ENCODE results near the gene RERE.

Gene RERE

DNA sequence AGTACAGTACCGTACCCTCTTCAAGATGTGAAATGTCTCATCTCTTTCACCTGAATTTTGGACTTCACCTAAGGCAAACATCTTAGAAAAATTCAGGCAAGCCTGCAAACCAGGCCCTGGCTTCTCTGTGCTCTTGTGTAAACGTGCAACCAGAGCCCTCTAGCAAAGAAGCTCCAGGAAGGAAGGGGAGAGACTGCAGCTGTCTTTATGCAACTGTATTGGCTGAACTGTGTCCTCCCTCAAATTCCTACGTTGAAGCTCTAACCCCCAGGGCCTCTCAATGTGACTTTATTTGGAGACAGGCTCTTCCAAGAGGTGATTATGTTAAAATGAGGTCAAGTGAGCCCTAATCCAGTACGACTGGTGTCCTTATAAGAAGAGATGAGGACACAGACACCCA is 439.3 kb downstream of the RERE start:
- DNase-seq (ENCODE audit: low read depth), result no peak
- in situ Hi-C loops (cut with HindIII; ENCODE audit: low sequenced_read_pairs), result no loop called here
- no peak overlapping the region for H3K4me3 ChIP-seq (ENCODE audit: low read depth, low read length)
- TF ChIP-seq, protein P1, sequence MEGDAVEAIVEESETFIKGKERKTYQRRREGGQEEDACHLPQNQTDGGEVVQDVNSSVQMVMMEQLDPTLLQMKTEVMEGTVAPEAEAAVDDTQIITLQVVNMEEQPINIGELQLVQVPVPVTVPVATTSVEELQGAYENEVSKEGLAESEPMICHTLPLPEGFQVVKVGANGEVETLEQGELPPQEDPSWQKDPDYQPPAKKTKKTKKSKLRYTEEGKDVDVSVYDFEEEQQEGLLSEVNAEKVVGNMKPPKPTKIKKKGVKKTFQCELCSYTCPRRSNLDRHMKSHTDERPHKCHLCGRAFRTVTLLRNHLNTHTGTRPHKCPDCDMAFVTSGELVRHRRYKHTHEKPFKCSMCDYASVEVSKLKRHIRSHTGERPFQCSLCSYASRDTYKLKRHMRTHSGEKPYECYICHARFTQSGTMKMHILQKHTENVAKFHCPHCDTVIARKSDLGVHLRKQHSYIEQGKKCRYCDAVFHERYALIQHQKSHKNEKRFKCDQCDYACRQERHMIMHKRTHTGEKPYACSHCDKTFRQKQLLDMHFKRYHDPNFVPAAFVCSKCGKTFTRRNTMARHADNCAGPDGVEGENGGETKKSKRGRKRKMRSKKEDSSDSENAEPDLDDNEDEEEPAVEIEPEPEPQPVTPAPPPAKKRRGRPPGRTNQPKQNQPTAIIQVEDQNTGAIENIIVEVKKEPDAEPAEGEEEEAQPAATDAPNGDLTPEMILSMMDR (IDR thresholded peaks at IDR 0.05; ENCODE audit: low read depth, low read length, missing control alignments), result no peak

DNA sequence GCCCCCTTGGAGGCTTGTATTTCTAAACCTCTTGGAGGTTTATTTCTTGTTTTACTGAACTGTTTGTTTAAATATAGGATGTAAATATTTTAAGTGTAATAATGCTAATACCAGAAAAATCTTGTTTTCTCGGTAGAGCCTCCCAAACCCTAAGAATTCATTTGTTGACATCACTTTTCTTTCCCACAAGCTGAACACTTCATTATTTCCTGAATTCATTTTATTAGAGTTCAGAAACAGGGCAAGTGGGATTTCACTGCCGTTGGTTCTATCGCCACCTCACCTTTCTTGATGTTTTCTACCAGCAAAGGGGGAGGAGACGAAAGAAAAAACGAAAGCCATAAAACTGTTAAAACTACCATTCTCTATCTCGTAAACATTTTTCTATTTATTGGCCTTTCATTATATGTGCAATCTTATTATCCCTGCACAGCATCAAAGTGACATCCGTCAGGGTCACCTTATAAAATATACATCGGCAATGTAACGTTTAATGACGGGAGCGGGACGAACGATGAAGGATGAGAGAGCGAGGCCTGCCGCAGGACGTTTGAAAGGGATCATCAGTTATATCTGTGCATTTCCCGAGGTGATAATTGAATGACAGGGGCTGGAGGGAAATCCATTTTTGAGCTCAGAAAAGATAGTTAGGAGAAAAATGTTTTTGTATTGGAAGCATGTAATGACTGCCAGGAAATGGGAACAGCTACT is 440.0 kb downstream of the RERE start:
- in situ Hi-C loops (cut with HindIII; ENCODE audit: low sequenced_read_pairs), result no loop called here
- TF ChIP-seq, protein P1 (IDR thresholded peaks at IDR 0.05; ENCODE audit: low read depth, low read length, missing control alignments), result no peak
- no peak overlapping the region for H3K4me3 ChIP-seq (ENCODE audit: low read depth, low read length)
- no peak for DNase-seq (ENCODE audit: low read depth)

DNA sequence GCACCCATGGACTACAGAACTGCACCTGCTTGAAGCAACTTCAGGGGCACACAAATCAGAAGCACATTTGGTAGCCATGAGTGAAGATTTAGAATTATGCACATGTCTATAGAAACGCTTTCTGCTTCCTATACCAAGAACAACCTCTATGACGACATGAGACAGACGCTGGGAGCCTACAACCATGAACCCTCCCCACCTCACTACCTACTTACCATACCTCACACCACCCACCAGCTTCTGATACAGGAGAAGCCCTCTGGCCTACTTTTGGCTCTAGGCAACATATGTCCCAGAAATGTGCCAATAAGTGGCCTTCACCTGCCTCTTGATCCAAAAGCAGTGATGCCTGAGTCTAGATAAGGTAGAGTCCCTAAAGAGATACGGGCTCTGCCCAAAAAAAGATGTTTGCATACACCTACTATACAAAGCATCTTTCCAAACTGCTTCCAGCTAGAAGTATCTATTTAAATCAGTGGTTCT is 441.0 kb downstream of the RERE start:
- in situ Hi-C loops (cut with HindIII; ENCODE audit: low sequenced_read_pairs), result no loop called here
- no peak for DNase-seq (ENCODE audit: low read depth)
- TF ChIP-seq, protein P1 (IDR thresholded peaks at IDR 0.05; ENCODE audit: low read depth, low read length, missing control alignments), result no peak
- H3K4me3 ChIP-seq (ENCODE audit: low read depth, low read length), result no peak overlapping the region

DNA sequence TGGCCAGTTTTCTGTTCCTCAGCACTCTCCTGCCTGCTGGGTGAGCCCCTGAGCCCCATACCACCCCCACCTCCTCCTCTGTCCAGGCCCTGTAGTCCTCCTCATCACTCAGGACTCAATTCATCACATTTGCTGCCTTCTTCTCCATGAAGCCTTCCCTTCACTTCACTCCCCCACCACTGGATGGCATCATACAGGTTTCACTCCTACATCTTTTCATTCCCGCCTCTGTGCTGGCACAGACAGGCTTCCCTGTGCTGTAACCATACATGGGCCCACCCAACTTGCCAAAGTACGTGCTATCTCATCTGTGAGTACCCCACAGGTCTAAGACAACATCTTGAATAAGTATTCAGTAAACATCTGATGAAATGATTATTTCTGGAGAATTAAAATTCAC is 442.6 kb downstream of the RERE start:
- DNase-seq (ENCODE audit: low read depth), result no peak
- TF ChIP-seq, protein P1 (IDR thresholded peaks at IDR 0.05; ENCODE audit: low read depth, low read length, missing control alignments), result peak; percentile 50
- H3K4me3 ChIP-seq (ENCODE audit: low read depth, low read length), result no peak overlapping the region
- in situ Hi-C loops (cut with HindIII; ENCODE audit: low sequenced_read_pairs), result no loop called here

DNA sequence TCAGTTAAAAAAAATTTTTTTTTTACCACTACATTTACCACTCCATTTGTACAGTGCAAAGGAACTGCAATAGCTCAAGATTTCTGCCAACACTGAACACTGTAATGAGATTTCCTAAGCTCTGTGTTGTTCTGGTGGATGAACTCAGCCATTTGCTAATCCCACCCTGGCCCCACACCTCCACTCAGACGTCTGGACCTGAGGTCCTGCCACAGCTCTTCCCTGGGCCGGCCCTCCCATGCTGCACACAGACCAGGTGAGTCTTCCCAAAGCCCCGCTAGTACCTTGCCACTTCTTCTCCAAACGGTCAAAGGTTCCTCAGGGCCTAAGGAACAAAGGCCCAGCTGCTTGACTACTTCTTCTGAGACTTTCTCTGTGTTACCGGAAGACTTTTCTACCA is 443.1 kb downstream of the RERE start:
- in situ Hi-C loops (cut with HindIII; ENCODE audit: low sequenced_read_pairs), result no loop called here
- DNase-seq (ENCODE audit: low read depth), result no peak
- no peak overlapping the region for H3K4me3 ChIP-seq (ENCODE audit: low read depth, low read length)
- TF ChIP-seq, protein P1 (IDR thresholded peaks at IDR 0.05; ENCODE audit: low read depth, low read length, missing control alignments), result no peak

DNA sequence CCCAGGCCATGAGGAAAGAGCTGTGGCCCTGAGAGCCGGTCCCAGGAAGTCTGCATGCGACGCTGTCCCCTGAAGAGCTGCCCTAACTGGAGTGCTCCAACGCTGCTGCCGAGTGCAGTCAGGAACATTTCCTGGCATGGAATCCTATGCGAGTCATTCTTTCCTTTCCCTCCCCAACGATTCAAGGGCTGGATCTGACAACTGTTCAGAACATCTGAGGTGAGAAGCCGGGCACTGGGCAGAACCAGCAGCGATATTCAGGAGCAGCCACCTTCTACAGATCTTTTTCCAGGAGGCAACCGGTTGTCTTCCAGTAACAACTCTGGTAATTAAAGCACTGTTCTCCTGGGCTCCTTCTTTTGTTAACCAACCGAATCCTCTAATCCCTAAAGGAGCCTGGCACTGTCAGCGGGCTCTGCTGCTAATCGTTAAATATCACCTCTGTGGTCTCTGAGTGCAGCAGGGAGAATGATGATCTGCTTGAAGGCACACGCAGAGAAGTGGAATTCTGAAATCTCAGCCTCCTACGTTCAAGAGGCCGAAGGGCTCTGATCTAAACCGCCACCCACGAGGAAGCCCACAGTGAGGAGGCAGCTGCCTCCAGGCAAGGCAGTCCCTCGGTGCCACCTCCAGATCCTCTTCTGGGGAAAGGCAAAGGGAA is 443.7 kb downstream of the RERE start:
- peak; percentile 64 for DNase-seq (ENCODE audit: low read depth)
- in situ Hi-C loops (cut with HindIII; ENCODE audit: low sequenced_read_pairs), result no loop called here
- no peak overlapping the region for H3K4me3 ChIP-seq (ENCODE audit: low read depth, low read length)
- TF ChIP-seq, protein P1 (IDR thresholded peaks at IDR 0.05; ENCODE audit: low read depth, low read length, missing control alignments), result no peak
